K562 (cell line): Measurements from ENCODE around the gene KLHL22. TPM values are rescaled to one million over a fixed set of nuclear protein-coding genes. Genes with fewer than 3 reads are reported as not detected.

Experiments used
- BRCA1 ChIP-seq, 2 experiments: fragments of 450-650 bp in 1 of 2; sonication (generic) in 1 of 2; formaldehyde crosslinking in 1 of 2; IDR thresholded peaks; 2 replicates each; pipeline versions ENCODE4 v1.5.0 to v1.6.1; 2017 to 2020; ENCODE audit warnings: mild to moderate bottlenecking in 1 of 2, missing genetic modification reagents in 1 of 2
- CAMTA2 ChIP-seq: fragments of 250-450 bp; sonication (Bioruptor Pico); conservative IDR thresholded peaks from 2 replicates; pipeline ENCODE4 v1.5.1; 2022
- CTCF ChIP-seq, 3 experiments: IDR thresholded peaks in 2 of 3; conservative IDR thresholded peaks in 1 of 3; 2 replicates each; pipeline ENCODE4 v1.5.1; 2011 to 2012; ENCODE audit warnings: low read length in 3 of 3, mild to moderate bottlenecking in 3 of 3, control low read depth in 2 of 3, improper control_type of control experiment in 1 of 3, inconsistent platforms in 1 of 3, low read depth in 1 of 3, mixed read lengths in 1 of 3, moderate library complexity in 1 of 3; ENCODE audit not compliant: insufficient read depth in 2 of 3
- DEAF1 ChIP-seq: fragments of 450-650 bp; formaldehyde crosslinking; IDR thresholded peaks from 2 replicates; pipeline ENCODE4 v1.4.0; 2020; ENCODE audit warnings: mild to moderate bottlenecking, moderate library complexity
- ESRRB ChIP-seq: fragments of 250-450 bp; sonication (Bioruptor Pico); IDR thresholded peaks from 2 replicates; pipeline ENCODE4 v1.5.0; 2020; ENCODE audit warnings: mild to moderate bottlenecking, moderate library complexity, borderline replicate concordance
- GABPB2 ChIP-seq: fragments of 250-450 bp; sonication (Bioruptor Pico); conservative IDR thresholded peaks from 2 replicates; pipeline ENCODE4 v1.5.1; 2021; ENCODE audit warnings: mild to moderate bottlenecking
- GTF2F1 ChIP-seq: IDR thresholded peaks from 2 replicates; pipeline ENCODE4 v1.6.1; 2011; ENCODE audit warnings: low read depth, low read length, improper control_type of control experiment
- HNRNPL ChIP-seq: fragments of 200-400 bp; formaldehyde crosslinking; IDR thresholded peaks from 2 replicates; pipeline ENCODE4 v1.6.1; 2017; ENCODE audit warnings: low read depth, mild to moderate bottlenecking, low read length
- KDM4B ChIP-seq, 2 experiments: fragments of 450-650 bp in 1 of 2; sonication (generic) in 1 of 2; IDR thresholded peaks; 2 replicates each; pipeline ENCODE4 v1.6.1; 2016 to 2017; ENCODE audit warnings: borderline replicate concordance in 2 of 2, antibody characterized with exemption in 1 of 2, low read depth in 1 of 2, mild to moderate bottlenecking in 1 of 2
- KLF13 ChIP-seq: fragments of 450-650 bp; IDR thresholded peaks from 2 replicates; pipeline ENCODE4 v1.6.1; 2016; ENCODE audit warnings: missing genetic modification characterization, low read depth, mild to moderate bottlenecking, missing compliant biosample characterization, moderate library complexity, borderline replicate concordance
- MTA3 ChIP-seq: fragments of 450-650 bp; formaldehyde crosslinking; IDR thresholded peaks from 2 replicates; pipeline ENCODE4 v1.6.1; 2017; ENCODE audit warnings: mild to moderate bottlenecking, borderline replicate concordance
- NFRKB ChIP-seq: fragments of 450-650 bp; IDR thresholded peaks from 2 replicates; pipeline ENCODE4 v1.6.1; 2016; ENCODE audit warnings: low read depth
- POLR3G ChIP-seq: IDR thresholded peaks from 2 replicates; pipeline ENCODE4 v1.6.1; 2011; ENCODE audit not compliant: insufficient read length, insufficient replicate concordance; ENCODE audit errors: extremely low read depth
- SUPT5H ChIP-seq: fragments of 450-650 bp; IDR thresholded peaks from 2 replicates; pipeline ENCODE4 v1.6.1; 2016
- ZBTB7A ChIP-seq: IDR thresholded peaks from 2 replicates; pipeline ENCODE4 v1.6.1; 2011; ENCODE audit warnings: low read depth, mild to moderate bottlenecking, low read length, moderate library complexity, borderline replicate concordance; ENCODE audit not compliant: control insufficient read depth
- ZC3H11A ChIP-seq: IDR thresholded peaks from 2 replicates; pipeline ENCODE4 v1.6.1; 2012; ENCODE audit warnings: low read depth, low read length, improper control_type of control experiment
- ZMIZ1 ChIP-seq, 2 experiments: fragments of 150-350 bp in 1 of 2; IDR thresholded peaks; 2 replicates each; pipeline ENCODE4 v1.6.1; 2012 to 2016; ENCODE audit warnings: low read depth in 2 of 2, low read length in 2 of 2, mild to moderate bottlenecking in 1 of 2, moderate library complexity in 1 of 2
- ZNF146 ChIP-seq: IDR thresholded peaks from one replicate; pipeline ENCODE4 v1.6.1; 2018; ENCODE audit warnings: missing compliant biosample characterization; ENCODE audit not compliant: unreplicated experiment
- ZNF589 ChIP-seq: fragments of 200-800 bp; sonication (Bioruptor generic); IDR thresholded peaks from 2 replicates; pipeline ENCODE4 v1.6.1; 2016; ENCODE audit warnings: low read depth, missing genetic modification characterization, missing compliant biosample characterization
- ZNF766 ChIP-seq: fragments of 200-800 bp; sonication (Bioruptor generic); conservative IDR thresholded peaks from 2 replicates; pipeline ENCODE4 v1.6.1; 2016; ENCODE audit warnings: missing genetic modification characterization, missing compliant biosample characterization
- polyA plus RNA-seq, 8 experiments: library from polyadenylated mRNA; depleted of rRNA in 4 of 8; stranded (reverse) in 5 of 8; unstranded in 3 of 8; fragments of >200 nt; fragmentation: Nextera tagmentation in 2 of 8; fragmentation: Illumina TruSeq in 1 of 8; extraction: Ambion mirVana in 2 of 8; extraction: Trizol in 1 of 8; gene quantifications; 2 replicates each; pipeline versions ENCODE4 v1.2.1 to v1.2.3, GENCODE V29; 2011 to 2014; ENCODE audit warnings: inconsistent platforms in 1 of 8, missing spikeins in 1 of 8
- total RNA-seq, 7 experiments: library from RNA; depleted of rRNA in 6 of 7; stranded (reverse); fragments of >200 nt in 6 of 7; fragmentation: Illumina TruSeq in 2 of 7; extraction: Trizol in 2 of 7; gene quantifications; 2 replicates each; pipeline versions ENCODE4 v1.2.1 to v1.2.3, GENCODE V29; 2011 to 2021; ENCODE audit warnings: low replicate concordance in 1 of 7

Gene KLHL22
- total and polyA plus RNA-seq, 9 of the 15 experiments (the other 6 are each of a cell fraction or from before 2014, with no cell fraction given) = 1.3 to 25.6 (median 15.2) TPM

- no peak for TF ChIP-seq NFRKB
- no peak; a peak in 2 of 4 replicates for TF ChIP-seq KDM4B (IDR thresholded peaks at IDR 0.05; ENCODE audit: borderline replicate concordance in 2 of 2, low read depth in 1 of 2)
- peak in 1 of 2 experiments; percentile 61; a peak in 2 of 4 replicates for TF ChIP-seq ZMIZ1 (IDR thresholded peaks at IDR 0.05; ENCODE audit: low read depth in 2 of 2, low read length in 2 of 2)
- peak; percentile 89 for TF ChIP-seq KLF13 (tag)
- peak; percentile 95 for TF ChIP-seq ZNF766 (CRISPR knock-in tag)
- TF ChIP-seq MTA3 = no peak
- peak; percentile 61 for TF ChIP-seq ZNF589 (CRISPR knock-in tag)
- TF ChIP-seq ESRRB = peak; percentile 81; the same call in 1 of the 2 replicates
- peak; percentile 82; the same call in 1 of the 2 replicates for TF ChIP-seq HNRNPL
- peak; percentile 24; the same call in 1 of the 2 replicates for TF ChIP-seq GABPB2 (CRISPR knock-in tag)
- 0 out of 2 replicates have a peak, but pooled peaks have one; percentile 26 for TF ChIP-seq DEAF1 (CRISPR knock-in tag)
- TF ChIP-seq CTCF (IDR thresholded peaks at IDR 0.05 in 2 of 3, conservative IDR thresholded peaks at IDR 0.05 in 1 of 3; ENCODE audit: insufficient read depth in 2 of 3, low read depth in 1 of 3, low read length in 3 of 3) = peak in 2 of 3 experiments; percentile 29 to 44; a peak in 4 of 6 replicates
- TF ChIP-seq POLR3G = no peak
- TF ChIP-seq GTF2F1 = peak; percentile 86
- no peak for TF ChIP-seq ZNF146
- TF ChIP-seq BRCA1 (IDR thresholded peaks at IDR 0.05) = no peak
- TF ChIP-seq BRCA1 (CRISPR knock-in tag; IDR thresholded peaks at IDR 0.05) = no peak
- peak; percentile 74 for TF ChIP-seq ZC3H11A
- peak; percentile 86; the same call in 1 of the 2 replicates for TF ChIP-seq CAMTA2 (CRISPR knock-in tag)
- TF ChIP-seq SUPT5H = no peak
- 0 out of 2 replicates have a peak, but pooled peaks have one; percentile 70 for TF ChIP-seq ZBTB7A
Observed at GRCh38 chr22:20393705-20394476, 101.7 kb downstream of the KLHL22 start, which contains the start of gene ZNF74 (continued).
